ENCODE measurements around the gene GPR17.

DNA sequence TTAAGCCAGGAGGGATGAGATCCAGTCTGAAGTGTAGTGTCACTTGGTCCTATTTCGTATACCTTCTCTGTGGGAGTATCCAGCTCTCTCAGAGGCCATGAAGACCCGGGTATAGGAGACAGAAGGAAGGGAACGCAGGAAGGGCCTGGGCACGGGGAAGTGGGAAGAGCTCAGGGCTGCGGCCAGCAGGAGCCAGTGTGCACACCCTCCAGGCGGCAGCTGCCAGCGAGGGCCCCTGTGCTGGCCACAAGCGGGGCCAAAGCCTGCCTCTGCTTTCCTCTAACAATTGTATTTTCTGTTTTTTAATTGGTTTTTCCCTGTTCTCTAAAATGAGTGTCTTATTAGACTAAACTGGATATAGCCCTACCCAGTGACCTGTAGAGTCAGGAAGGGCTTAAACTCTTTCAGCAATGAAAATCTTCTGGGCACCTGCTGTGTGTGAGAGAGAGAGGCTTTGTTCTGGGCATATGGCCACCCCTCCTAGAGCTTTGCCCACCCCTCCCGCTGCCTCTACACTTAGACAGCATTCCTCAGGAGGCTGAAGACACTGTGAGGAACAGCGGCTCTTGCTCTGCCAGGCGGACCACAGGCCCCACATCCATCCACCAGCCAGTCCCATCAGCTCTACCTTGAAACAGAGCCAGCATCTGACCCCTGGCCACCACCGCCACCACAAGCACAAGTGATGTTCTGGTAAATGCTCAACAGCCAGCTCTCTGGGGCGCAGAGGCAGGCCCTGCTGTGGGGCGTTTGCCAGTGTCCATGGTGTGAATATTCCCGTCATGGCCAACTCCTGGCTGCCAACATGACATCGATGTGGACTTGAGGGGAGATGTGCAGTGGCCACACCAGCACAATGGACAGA lies 9.5 kb downstream of the GPR17 start:
- TF ChIP-seq, protein P1, sequence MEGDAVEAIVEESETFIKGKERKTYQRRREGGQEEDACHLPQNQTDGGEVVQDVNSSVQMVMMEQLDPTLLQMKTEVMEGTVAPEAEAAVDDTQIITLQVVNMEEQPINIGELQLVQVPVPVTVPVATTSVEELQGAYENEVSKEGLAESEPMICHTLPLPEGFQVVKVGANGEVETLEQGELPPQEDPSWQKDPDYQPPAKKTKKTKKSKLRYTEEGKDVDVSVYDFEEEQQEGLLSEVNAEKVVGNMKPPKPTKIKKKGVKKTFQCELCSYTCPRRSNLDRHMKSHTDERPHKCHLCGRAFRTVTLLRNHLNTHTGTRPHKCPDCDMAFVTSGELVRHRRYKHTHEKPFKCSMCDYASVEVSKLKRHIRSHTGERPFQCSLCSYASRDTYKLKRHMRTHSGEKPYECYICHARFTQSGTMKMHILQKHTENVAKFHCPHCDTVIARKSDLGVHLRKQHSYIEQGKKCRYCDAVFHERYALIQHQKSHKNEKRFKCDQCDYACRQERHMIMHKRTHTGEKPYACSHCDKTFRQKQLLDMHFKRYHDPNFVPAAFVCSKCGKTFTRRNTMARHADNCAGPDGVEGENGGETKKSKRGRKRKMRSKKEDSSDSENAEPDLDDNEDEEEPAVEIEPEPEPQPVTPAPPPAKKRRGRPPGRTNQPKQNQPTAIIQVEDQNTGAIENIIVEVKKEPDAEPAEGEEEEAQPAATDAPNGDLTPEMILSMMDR (IDR thresholded peaks at IDR 0.05) = no peak
- TF ChIP-seq SIN3A (IDR thresholded peaks at IDR 0.05; ENCODE audit: borderline replicate concordance, insufficient read depth, low read depth, low read length) = no peak
